ENCODE measurements around the gene TMEM117.

TMEM117 gene

GRCh38 chr12:44379831-44380230, 544.0 kb downstream of the TMEM117 start:
- no peak for DNase-seq (ENCODE audit: low spot score)

GRCh38 chr12:44380861-44381260, 545.0 kb downstream of the TMEM117 start:
- no peak for DNase-seq (ENCODE audit: low spot score)

- no peak for DNase-seq (ENCODE audit: low spot score)
These were observed 545.5 kb downstream of the TMEM117 start for GRCh38 chr12:44381341-44381740.

GRCh38 chr12:44384136-44384535, 548.3 kb downstream of the TMEM117 start:
- no peak for DNase-seq (ENCODE audit: low spot score)

GRCh38 chr12:44385964-44386363, 550.1 kb downstream of the TMEM117 start:
- no peak for DNase-seq (ENCODE audit: low spot score)

GRCh38 chr12:44387581-44387980, 551.7 kb downstream of the TMEM117 start:
- DNase-seq (ENCODE audit: low spot score) = no peak

- DNase-seq (ENCODE audit: low spot score) = no peak
These were observed 553.2 kb downstream of the TMEM117 start for GRCh38 chr12:44389038-44389437.

- DNase-seq (ENCODE audit: low spot score) = no peak
These were observed 554.0 kb downstream of the TMEM117 start for GRCh38 chr12:44389896-44390295.

GRCh38 chr12:44397631-44398030, 561.8 kb downstream of the TMEM117 start:
- DNase-seq (ENCODE audit: low spot score) = no peak

GRCh38 chr12:44403185-44403584, 567.3 kb downstream of the TMEM117 start:
- DNase-seq (ENCODE audit: low spot score) = no peak

GRCh38 chr12:44405297-44405696, 569.4 kb downstream of the TMEM117 start:
- no peak for DNase-seq (ENCODE audit: low spot score)

- no peak for DNase-seq (ENCODE audit: low spot score)
These were observed 586.7 kb downstream of the TMEM117 start for GRCh38 chr12:44422559-44422958.

GRCh38 chr12:44428825-44429224, 592.9 kb downstream of the TMEM117 start:
- DNase-seq (ENCODE audit: low spot score) = no peak

- no peak for DNase-seq (ENCODE audit: low spot score)
These were observed 595.9 kb downstream of the TMEM117 start for GRCh38 chr12:44431647-44432343.

- no peak for DNase-seq (ENCODE audit: low spot score)
These were observed 597.8 kb downstream of the TMEM117 start for GRCh38 chr12:44433659-44434058.

GRCh38 chr12:44436756-44437155, 600.9 kb downstream of the TMEM117 start:
- DNase-seq (ENCODE audit: low spot score) = no peak
